HEK293 (cell line): ENCODE results near the gene SZRD1.

Experiments
- CTCF ChIP-seq: fragments of 450-650 bp; formaldehyde crosslinking; IDR thresholded peaks from 2 replicates; pipeline ENCODE4 v1.5.1; 2016; ENCODE audit warnings: missing biosample characterization, missing genetic modification characterization
- REST ChIP-seq: fragments of 450-650 bp; formaldehyde crosslinking; IDR thresholded peaks from 2 replicates; pipeline ENCODE4 v1.5.1; 2016; ENCODE audit warnings: missing biosample characterization, missing genetic modification characterization
- ZBTB49 ChIP-seq: fragments of 450-650 bp; formaldehyde crosslinking; IDR thresholded peaks from 2 replicates; pipeline ENCODE4 v1.5.1; 2016; ENCODE audit warnings: missing biosample characterization, missing genetic modification characterization, low read depth
- ZFHX2 ChIP-seq: fragments of 450-650 bp; formaldehyde crosslinking; conservative IDR thresholded peaks from 2 replicates; pipeline ENCODE4 v1.5.1; 2016; ENCODE audit warnings: missing biosample characterization, missing genetic modification characterization
- ZNF148 ChIP-seq: fragments of 450-650 bp; formaldehyde crosslinking; IDR thresholded peaks from 2 replicates; pipeline ENCODE4 v1.5.0; 2017; ENCODE audit warnings: missing biosample characterization, missing genetic modification characterization, borderline replicate concordance
- ZNF18 ChIP-seq: fragments of 450-650 bp; formaldehyde crosslinking; IDR thresholded peaks from 2 replicates; pipeline ENCODE4 v1.5.1; 2016; ENCODE audit warnings: missing biosample characterization, missing genetic modification characterization
- ZNF626 ChIP-seq: fragments of 450-650 bp; sonication (Bioruptor Pico); formaldehyde crosslinking; IDR thresholded peaks from 2 replicates; pipeline ENCODE4 v1.5.1; 2018; ENCODE audit warnings: missing biosample characterization, missing genetic modification characterization, inconsistent platforms
- ZNF707 ChIP-seq: fragments of 450-650 bp; formaldehyde crosslinking; IDR thresholded peaks from 2 replicates; pipeline ENCODE4 v1.5.1; 2016; ENCODE audit warnings: missing biosample characterization, missing genetic modification characterization
- ZNF747 ChIP-seq: fragments of 450-650 bp; formaldehyde crosslinking; IDR thresholded peaks from 2 replicates; pipeline ENCODE4 v1.5.1; 2016; ENCODE audit warnings: missing biosample characterization, missing genetic modification characterization

GRCh38 chr1:16418823-16419425 is 51.9 kb downstream of the SZRD1 start:
- TF ChIP-seq ZNF148 (tag by site-specific recombination) (no peak), REST (tag by site-specific recombination) (no peak), ZBTB49 (tag by site-specific recombination) (no peak), CTCF (tag by site-specific recombination) (no peak), ZNF626 (tag by site-specific recombination) (no peak), ZNF18 (tag by site-specific recombination) (no peak), ZNF747 (tag by site-specific recombination) (no peak), ZNF707 (tag by site-specific recombination) (no peak), ZFHX2 (tag by site-specific recombination) (no peak)
